ENCODE results near the gene GABARAP.

GABARAP gene

GRCh38 chr17:7192271-7192937 is 49.8 kb downstream of the GABARAP start:
- no peak for TF ChIP-seq EZH2phosphoT487 (conservative IDR thresholded peaks at IDR 0.05; ENCODE audit: low read length)
- TF ChIP-seq, protein P1, sequence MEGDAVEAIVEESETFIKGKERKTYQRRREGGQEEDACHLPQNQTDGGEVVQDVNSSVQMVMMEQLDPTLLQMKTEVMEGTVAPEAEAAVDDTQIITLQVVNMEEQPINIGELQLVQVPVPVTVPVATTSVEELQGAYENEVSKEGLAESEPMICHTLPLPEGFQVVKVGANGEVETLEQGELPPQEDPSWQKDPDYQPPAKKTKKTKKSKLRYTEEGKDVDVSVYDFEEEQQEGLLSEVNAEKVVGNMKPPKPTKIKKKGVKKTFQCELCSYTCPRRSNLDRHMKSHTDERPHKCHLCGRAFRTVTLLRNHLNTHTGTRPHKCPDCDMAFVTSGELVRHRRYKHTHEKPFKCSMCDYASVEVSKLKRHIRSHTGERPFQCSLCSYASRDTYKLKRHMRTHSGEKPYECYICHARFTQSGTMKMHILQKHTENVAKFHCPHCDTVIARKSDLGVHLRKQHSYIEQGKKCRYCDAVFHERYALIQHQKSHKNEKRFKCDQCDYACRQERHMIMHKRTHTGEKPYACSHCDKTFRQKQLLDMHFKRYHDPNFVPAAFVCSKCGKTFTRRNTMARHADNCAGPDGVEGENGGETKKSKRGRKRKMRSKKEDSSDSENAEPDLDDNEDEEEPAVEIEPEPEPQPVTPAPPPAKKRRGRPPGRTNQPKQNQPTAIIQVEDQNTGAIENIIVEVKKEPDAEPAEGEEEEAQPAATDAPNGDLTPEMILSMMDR (IDR thresholded peaks at IDR 0.05; ENCODE audit: insufficient read depth, low read length, poor library complexity, severe bottlenecking) = no peak

GRCh38 chr17:7191571-7192270 is 50.5 kb downstream of the GABARAP start:
- Histone ChIP-seq H3K79me2 (ENCODE audit: insufficient read depth, low read length) (no peaks in the 10 kb centered on the region), H3K9ac (ENCODE audit: low read length) (no peak overlapping the region), H3K9me3 (ENCODE audit: insufficient read depth, low read length) (no peaks in the 10 kb centered on the region), H2AFZ (ENCODE audit: low read depth, low read length, severe bottlenecking) (no peak overlapping the region), H3K4me2 (ENCODE audit: low read depth, low read length, poor library complexity, severe bottlenecking) (no peak overlapping the region), H4K20me1 (ENCODE audit: low read depth, low read length) (no peaks in the 10 kb centered on the region), H3K27me3 (ENCODE audit: low read length) (no peaks in the 10 kb centered on the region), H3K4me3 (ENCODE audit: insufficient read depth, low read length, poor library complexity, severe bottlenecking) (no peak overlapping the region), H3F3A (ENCODE audit: insufficient read depth) (no peaks in the 10 kb centered on the region), H3K36me3 (ENCODE audit: low read length) (no peaks in the 10 kb centered on the region), H3K9me2 (replicated peaks; ENCODE audit: insufficient read depth, low read length) (no peaks in the 10 kb centered on the region), H3K27ac (ENCODE audit: low read depth, low read length) (no peak overlapping the region)
- no peak for TF ChIP-seq EZH2phosphoT487 (conservative IDR thresholded peaks at IDR 0.05; ENCODE audit: low read length)
- TF ChIP-seq, protein P1 (IDR thresholded peaks at IDR 0.05; ENCODE audit: insufficient read depth, low read length, poor library complexity, severe bottlenecking) = no peak

More at GRCh38 chr17:7192271-7192937, 49.8 kb downstream of the GABARAP start:
- Histone ChIP-seq H3K4me2 (ENCODE audit: low read depth, low read length, poor library complexity, severe bottlenecking) (no peak overlapping the region), H4K20me1 (ENCODE audit: low read depth, low read length) (no peaks in the 10 kb centered on the region), H3K4me3 (ENCODE audit: insufficient read depth, low read length, poor library complexity, severe bottlenecking) (no peak overlapping the region), H3K27me3 (ENCODE audit: low read length) (no peaks in the 10 kb centered on the region), H3K36me3 (ENCODE audit: low read length) (no peaks in the 10 kb centered on the region), H3K9ac (ENCODE audit: low read length) (no peak overlapping the region), H3K9me3 (ENCODE audit: insufficient read depth, low read length) (no peaks in the 10 kb centered on the region), H3K27ac (ENCODE audit: low read depth, low read length) (no peak overlapping the region), H3K9me2 (replicated peaks; ENCODE audit: insufficient read depth, low read length) (no peaks in the 10 kb centered on the region), H2AFZ (ENCODE audit: low read depth, low read length, severe bottlenecking) (no peak overlapping the region), H3F3A (ENCODE audit: insufficient read depth) (no peaks in the 10 kb centered on the region), H3K79me2 (ENCODE audit: insufficient read depth, low read length) (no peaks in the 10 kb centered on the region)

DNA sequence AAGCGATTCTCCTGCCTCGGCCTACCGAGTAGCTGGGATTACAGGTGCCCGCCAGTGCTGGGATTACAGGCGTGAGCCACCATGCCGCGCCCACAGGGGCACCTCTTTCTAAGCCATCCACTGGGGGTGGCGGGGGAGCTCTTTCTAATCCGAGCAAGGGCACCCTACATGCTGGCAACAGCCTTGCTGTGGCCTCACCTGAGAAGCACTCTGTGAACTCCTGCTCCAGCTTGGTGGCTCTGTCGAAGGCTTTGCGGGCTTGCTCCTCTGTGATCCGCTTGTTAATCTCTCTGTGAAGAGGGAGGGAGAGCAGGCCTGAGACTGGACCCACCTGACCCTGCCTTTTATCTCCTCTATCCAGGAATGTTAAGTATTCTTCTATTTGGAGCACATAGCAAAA is 51.2 kb downstream of the GABARAP start:
- H2AFZ ChIP-seq (ENCODE audit: low read depth, low read length, severe bottlenecking) = no peak overlapping the region
- no peaks in the 10 kb centered on the region for H3K9me2 ChIP-seq (replicated peaks; ENCODE audit: insufficient read depth, low read length)
- H3K27ac ChIP-seq (ENCODE audit: low read depth, low read length) = no peak overlapping the region
- no peaks in the 10 kb centered on the region for H3K36me3 ChIP-seq (ENCODE audit: low read length)
- no peak overlapping the region for H3K4me3 ChIP-seq (ENCODE audit: insufficient read depth, low read length, poor library complexity, severe bottlenecking)
- no peaks in the 10 kb centered on the region for H3K9me3 ChIP-seq (ENCODE audit: insufficient read depth, low read length)
- H3F3A ChIP-seq (ENCODE audit: insufficient read depth) = no peaks in the 10 kb centered on the region
- no peaks in the 10 kb centered on the region for H3K27me3 ChIP-seq (ENCODE audit: low read length)
- H3K9ac ChIP-seq (ENCODE audit: low read length) = no peak overlapping the region
- TF ChIP-seq, protein P1 (IDR thresholded peaks at IDR 0.05; ENCODE audit: insufficient read depth, low read length, poor library complexity, severe bottlenecking) = no peak
- TF ChIP-seq EZH2phosphoT487 (conservative IDR thresholded peaks at IDR 0.05; ENCODE audit: low read length) = no peak
- no peaks in the 10 kb centered on the region for H4K20me1 ChIP-seq (ENCODE audit: low read depth, low read length)
- no peak overlapping the region for H3K4me2 ChIP-seq (ENCODE audit: low read depth, low read length, poor library complexity, severe bottlenecking)
- H3K79me2 ChIP-seq (ENCODE audit: insufficient read depth, low read length) = no peaks in the 10 kb centered on the region
